WTC11 (cell line): ENCODE data around the gene BEND5. TPM values are rescaled to one million over a fixed set of nuclear protein-coding genes. Genes with fewer than 3 reads are reported as not detected.

ENCODE experiments used
- ATAC-seq: fragments of 200-7000 bp; cut with Tn5 transposase; 2 replicates; pipeline ENCODE4 v1.10.0; 2021; ENCODE audit warnings: mild to moderate bottlenecking, moderate library complexity
- CTCF ChIA-PET: fragments of 300-600 bp; sonication (Branson Sonifier 250); formaldehyde crosslinking; loops from one replicate; lab custom pipeline; 2021; ENCODE audit warnings: antibody characterized with exemption; lab: Charles Lee
- POLR2A ChIA-PET: fragments of 350-600 bp; sonication (Branson Sonifier 250); formaldehyde crosslinking; loops from one replicate; lab custom pipeline; 2021; ENCODE audit warnings: antibody characterized with exemption; lab: Charles Lee
- DNase-seq: peaks from one replicate; pipeline ENCODE4 v3.0.0; 2021; ENCODE audit warnings: low spot score
- H3K27ac Mint-ChIP-seq: 2 replicates; pipeline ENCODE4 v1.8.0; 2021; ENCODE audit warnings: mixed read lengths
- H3K27me3 Mint-ChIP-seq: 2 replicates; pipeline ENCODE4 v1.8.0; 2021; ENCODE audit warnings: low read depth, mild to moderate bottlenecking, moderate library complexity, mixed read lengths
- H3K36me3 Mint-ChIP-seq: 2 replicates; pipeline ENCODE4 v1.8.0; 2021; ENCODE audit warnings: mixed read lengths
- H3K4me1 Mint-ChIP-seq: 2 replicates; pipeline ENCODE4 v1.8.0; 2022; ENCODE audit warnings: mixed read lengths
- H3K4me3 Mint-ChIP-seq: 2 replicates; pipeline ENCODE4 v1.8.0; 2021; ENCODE audit warnings: mild to moderate bottlenecking, moderate library complexity, mixed read lengths
- H3K9me3 Mint-ChIP-seq: 2 replicates; pipeline ENCODE4 v1.8.0; 2021; ENCODE audit warnings: mixed read lengths
- FOXJ3 ChIP-seq: sonication (generic); formaldehyde crosslinking; IDR thresholded peaks from 2 replicates; pipeline ENCODE4 v1.9.0; 2021; ENCODE audit warnings: missing genetic modification reagents, mild to moderate bottlenecking, borderline replicate concordance
- GTF2I ChIP-seq: fragments of 250-450 bp; sonication (Bioruptor Pico); conservative IDR thresholded peaks from 2 replicates; pipeline ENCODE4 v1.4.0; 2021; ENCODE audit warnings: mild to moderate bottlenecking
- IRF2 ChIP-seq: sonication (generic); formaldehyde crosslinking; IDR thresholded peaks from 2 replicates; pipeline ENCODE4 v1.8.0; 2022; ENCODE audit warnings: low read depth, missing genetic modification reagents, borderline replicate concordance
- NFE2L1 ChIP-seq: sonication (generic); formaldehyde crosslinking; IDR thresholded peaks from 2 replicates; pipeline ENCODE4 v1.8.1; 2023; ENCODE audit warnings: missing genetic modification reagents
- TCF7 ChIP-seq: sonication (generic); formaldehyde crosslinking; IDR thresholded peaks from 2 replicates; pipeline ENCODE4 v1.8.0; 2022; ENCODE audit warnings: mild to moderate bottlenecking, low read depth, missing genetic modification reagents, moderate library complexity
- TEAD1 ChIP-seq: sonication (generic); formaldehyde crosslinking; IDR thresholded peaks from 2 replicates; pipeline ENCODE4 v1.8.0; 2022; ENCODE audit warnings: mild to moderate bottlenecking, missing genetic modification reagents
- ZNF317 ChIP-seq: sonication (generic); formaldehyde crosslinking; IDR thresholded peaks from 2 replicates; pipeline ENCODE4 v1.8.1; 2023; ENCODE audit warnings: low read depth, mild to moderate bottlenecking, moderate library complexity, missing genetic modification reagents, borderline replicate concordance
- total RNA-seq: library from RNA; stranded (reverse); gene quantifications from 3 replicates; pipeline ENCODE4 v1.2.3, GENCODE V29; 2021
- TF ChIP-seq, protein P1 (sequence below): sonication (generic); formaldehyde crosslinking; conservative IDR thresholded peaks from 2 replicates; pipeline ENCODE4 v1.8.1; 2023; ENCODE audit warnings: mild to moderate bottlenecking, low read depth, missing genetic modification reagents, moderate library complexity
- TF ChIP-seq, protein P2 (sequence below): fragments of 250-450 bp; sonication (Bioruptor Pico); IDR thresholded peaks from 2 replicates; pipeline ENCODE4 v1.9.0; 2021; ENCODE audit warnings: mild to moderate bottlenecking, borderline replicate concordance
- TF ChIP-seq, protein P3 (sequence below): sonication (generic); formaldehyde crosslinking; IDR thresholded peaks from 2 replicates; pipeline ENCODE4 v1.8.0; 2023; ENCODE audit warnings: missing genetic modification reagents
- TF ChIP-seq, protein P4 (sequence below): sonication (generic); formaldehyde crosslinking; IDR thresholded peaks from 2 replicates; pipeline ENCODE4 v1.8.1; 2023; ENCODE audit warnings: mild to moderate bottlenecking, moderate library complexity, missing genetic modification reagents
- TF ChIP-seq, protein P5 (sequence below): sonication (generic); formaldehyde crosslinking; IDR thresholded peaks from 2 replicates; pipeline ENCODE4 v1.8.1; 2022; ENCODE audit warnings: missing genetic modification reagents, borderline replicate concordance

BEND5 gene
- total RNA-seq, 1 experiment from 2014 or later: 4.9 TPM

DNA sequence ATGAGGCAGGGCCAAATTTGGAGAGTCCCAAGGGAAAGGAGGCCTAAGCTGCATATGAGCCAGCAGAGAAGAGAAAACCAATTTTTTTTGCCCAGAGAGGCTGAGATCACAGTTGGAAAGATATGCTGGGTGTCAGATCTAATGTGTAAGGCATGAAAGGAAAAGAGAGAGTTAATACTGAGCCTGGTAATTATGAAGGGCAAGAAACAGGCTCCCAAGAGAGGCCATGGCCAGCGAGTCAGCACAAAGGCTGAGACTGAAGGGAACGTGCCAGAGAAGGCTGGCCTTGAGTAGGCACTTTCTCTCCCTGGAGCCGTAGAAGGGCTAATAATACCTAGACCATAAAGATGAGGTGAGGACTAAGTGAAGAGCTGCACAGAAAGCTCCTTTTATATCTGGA lies 31.8 kb upstream of the BEND5 start:
- CTCF ChIA-PET: interaction anchor here (1.7 kb wide), 1 partner anchor 9 kb away, joined by 5 read pairs; no protein-coding TSS in a partner anchor
- peaks cover 6% of the 10 kb centered on the region for H3K9me3 Mint-ChIP-seq
- POLR2A ChIA-PET: interaction anchor here (0.6 kb wide), 1 partner anchor 979 kb away, joined by 3 read pairs; no protein-coding TSS in a partner anchor

More for the DNA sequence above, 31.8 kb upstream of the BEND5 start:
- Mint-ChIP-seq H3K4me1 (peaks cover 5% of the 10 kb centered on the region), H3K4me3 (no peak overlapping the region), H3K27me3 (no peaks in the 10 kb centered on the region), H3K36me3 (no peaks in the 10 kb centered on the region), H3K27ac (no peak overlapping the region)
- DNase-seq (no peak), ATAC-seq (no peak)
- TF ChIP-seq, protein P1, sequence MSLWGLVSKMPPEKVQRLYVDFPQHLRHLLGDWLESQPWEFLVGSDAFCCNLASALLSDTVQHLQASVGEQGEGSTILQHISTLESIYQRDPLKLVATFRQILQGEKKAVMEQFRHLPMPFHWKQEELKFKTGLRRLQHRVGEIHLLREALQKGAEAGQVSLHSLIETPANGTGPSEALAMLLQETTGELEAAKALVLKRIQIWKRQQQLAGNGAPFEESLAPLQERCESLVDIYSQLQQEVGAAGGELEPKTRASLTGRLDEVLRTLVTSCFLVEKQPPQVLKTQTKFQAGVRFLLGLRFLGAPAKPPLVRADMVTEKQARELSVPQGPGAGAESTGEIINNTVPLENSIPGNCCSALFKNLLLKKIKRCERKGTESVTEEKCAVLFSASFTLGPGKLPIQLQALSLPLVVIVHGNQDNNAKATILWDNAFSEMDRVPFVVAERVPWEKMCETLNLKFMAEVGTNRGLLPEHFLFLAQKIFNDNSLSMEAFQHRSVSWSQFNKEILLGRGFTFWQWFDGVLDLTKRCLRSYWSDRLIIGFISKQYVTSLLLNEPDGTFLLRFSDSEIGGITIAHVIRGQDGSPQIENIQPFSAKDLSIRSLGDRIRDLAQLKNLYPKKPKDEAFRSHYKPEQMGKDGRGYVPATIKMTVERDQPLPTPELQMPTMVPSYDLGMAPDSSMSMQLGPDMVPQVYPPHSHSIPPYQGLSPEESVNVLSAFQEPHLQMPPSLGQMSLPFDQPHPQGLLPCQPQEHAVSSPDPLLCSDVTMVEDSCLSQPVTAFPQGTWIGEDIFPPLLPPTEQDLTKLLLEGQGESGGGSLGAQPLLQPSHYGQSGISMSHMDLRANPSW (CRISPR knock-in tag): no peak
- TF ChIP-seq GTF2I (CRISPR knock-in tag) (no peak), IRF2 (no peak), FOXJ3 (CRISPR knock-in tag) (no peak), NFE2L1 (CRISPR knock-in tag) (no peak), TCF7 (CRISPR knock-in tag) (no peak), ZNF317 (CRISPR knock-in tag) (no peak), TEAD1 (CRISPR knock-in tag) (no peak)
- TF ChIP-seq, protein P2, sequence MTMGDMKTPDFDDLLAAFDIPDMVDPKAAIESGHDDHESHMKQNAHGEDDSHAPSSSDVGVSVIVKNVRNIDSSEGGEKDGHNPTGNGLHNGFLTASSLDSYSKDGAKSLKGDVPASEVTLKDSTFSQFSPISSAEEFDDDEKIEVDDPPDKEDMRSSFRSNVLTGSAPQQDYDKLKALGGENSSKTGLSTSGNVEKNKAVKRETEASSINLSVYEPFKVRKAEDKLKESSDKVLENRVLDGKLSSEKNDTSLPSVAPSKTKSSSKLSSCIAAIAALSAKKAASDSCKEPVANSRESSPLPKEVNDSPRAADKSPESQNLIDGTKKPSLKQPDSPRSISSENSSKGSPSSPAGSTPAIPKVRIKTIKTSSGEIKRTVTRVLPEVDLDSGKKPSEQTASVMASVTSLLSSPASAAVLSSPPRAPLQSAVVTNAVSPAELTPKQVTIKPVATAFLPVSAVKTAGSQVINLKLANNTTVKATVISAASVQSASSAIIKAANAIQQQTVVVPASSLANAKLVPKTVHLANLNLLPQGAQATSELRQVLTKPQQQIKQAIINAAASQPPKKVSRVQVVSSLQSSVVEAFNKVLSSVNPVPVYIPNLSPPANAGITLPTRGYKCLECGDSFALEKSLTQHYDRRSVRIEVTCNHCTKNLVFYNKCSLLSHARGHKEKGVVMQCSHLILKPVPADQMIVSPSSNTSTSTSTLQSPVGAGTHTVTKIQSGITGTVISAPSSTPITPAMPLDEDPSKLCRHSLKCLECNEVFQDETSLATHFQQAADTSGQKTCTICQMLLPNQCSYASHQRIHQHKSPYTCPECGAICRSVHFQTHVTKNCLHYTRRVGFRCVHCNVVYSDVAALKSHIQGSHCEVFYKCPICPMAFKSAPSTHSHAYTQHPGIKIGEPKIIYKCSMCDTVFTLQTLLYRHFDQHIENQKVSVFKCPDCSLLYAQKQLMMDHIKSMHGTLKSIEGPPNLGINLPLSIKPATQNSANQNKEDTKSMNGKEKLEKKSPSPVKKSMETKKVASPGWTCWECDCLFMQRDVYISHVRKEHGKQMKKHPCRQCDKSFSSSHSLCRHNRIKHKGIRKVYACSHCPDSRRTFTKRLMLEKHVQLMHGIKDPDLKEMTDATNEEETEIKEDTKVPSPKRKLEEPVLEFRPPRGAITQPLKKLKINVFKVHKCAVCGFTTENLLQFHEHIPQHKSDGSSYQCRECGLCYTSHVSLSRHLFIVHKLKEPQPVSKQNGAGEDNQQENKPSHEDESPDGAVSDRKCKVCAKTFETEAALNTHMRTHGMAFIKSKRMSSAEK (CRISPR knock-in tag): no peak
- TF ChIP-seq, protein P3, sequence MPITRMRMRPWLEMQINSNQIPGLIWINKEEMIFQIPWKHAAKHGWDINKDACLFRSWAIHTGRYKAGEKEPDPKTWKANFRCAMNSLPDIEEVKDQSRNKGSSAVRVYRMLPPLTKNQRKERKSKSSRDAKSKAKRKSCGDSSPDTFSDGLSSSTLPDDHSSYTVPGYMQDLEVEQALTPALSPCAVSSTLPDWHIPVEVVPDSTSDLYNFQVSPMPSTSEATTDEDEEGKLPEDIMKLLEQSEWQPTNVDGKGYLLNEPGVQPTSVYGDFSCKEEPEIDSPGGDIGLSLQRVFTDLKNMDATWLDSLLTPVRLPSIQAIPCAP: no peak
- TF ChIP-seq, protein P4, sequence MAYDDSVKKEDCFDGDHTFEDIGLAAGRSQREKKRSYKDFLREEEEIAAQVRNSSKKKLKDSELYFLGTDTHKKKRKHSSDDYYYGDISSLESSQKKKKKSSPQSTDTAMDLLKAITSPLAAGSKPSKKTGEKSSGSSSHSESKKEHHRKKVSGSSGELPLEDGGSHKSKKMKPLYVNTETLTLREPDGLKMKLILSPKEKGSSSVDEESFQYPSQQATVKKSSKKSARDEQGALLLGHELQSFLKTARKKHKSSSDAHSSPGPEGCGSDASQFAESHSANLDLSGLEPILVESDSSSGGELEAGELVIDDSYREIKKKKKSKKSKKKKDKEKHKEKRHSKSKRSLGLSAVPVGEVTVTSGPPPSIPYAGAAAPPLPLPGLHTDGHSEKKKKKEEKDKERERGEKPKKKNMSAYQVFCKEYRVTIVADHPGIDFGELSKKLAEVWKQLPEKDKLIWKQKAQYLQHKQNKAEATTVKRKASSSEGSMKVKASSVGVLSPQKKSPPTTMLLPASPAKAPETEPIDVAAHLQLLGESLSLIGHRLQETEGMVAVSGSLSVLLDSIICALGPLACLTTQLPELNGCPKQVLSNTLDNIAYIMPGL: no peak
- TF ChIP-seq, protein P5, sequence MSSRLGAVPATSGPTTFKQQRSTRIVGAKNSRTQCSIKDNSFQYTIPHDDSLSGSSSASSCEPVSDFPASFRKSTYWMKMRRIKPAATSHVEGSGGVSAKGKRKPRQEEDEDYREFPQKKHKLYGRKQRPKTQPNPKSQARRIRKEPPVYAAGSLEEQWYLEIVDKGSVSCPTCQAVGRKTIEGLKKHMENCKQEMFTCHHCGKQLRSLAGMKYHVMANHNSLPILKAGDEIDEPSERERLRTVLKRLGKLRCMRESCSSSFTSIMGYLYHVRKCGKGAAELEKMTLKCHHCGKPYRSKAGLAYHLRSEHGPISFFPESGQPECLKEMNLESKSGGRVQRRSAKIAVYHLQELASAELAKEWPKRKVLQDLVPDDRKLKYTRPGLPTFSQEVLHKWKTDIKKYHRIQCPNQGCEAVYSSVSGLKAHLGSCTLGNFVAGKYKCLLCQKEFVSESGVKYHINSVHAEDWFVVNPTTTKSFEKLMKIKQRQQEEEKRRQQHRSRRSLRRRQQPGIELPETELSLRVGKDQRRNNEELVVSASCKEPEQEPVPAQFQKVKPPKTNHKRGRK (CRISPR knock-in tag): no peak
